Measurements from ENCODE around the gene DNMBP.
"Not testable (repeated sequence)": the region's sequence is repeated elsewhere in the genome, so short reads cannot be mapped to it uniquely, and the experiment has no call there.

The DNMBP gene

GRCh38 chr10:99943908-99944307 lies 65.8 kb downstream of the DNMBP start:
- no peak for DNase-seq

- no peak for DNase-seq
Observed at GRCh38 chr10:99941942-99942820, 67.6 kb downstream of the DNMBP start.

GRCh38 chr10:99938563-99938962 lies 71.2 kb downstream of the DNMBP start:
- no peak for DNase-seq

- no peak for DNase-seq
Observed at GRCh38 chr10:99937630-99938029, 72.1 kb downstream of the DNMBP start.

- not testable (repeated sequence) for DNase-seq
Observed at GRCh38 chr10:99932203-99932957, 77.4 kb downstream of the DNMBP start.

GRCh38 chr10:99930731-99931550 lies 78.8 kb downstream of the DNMBP start:
- DNase-seq, result no peak

GRCh38 chr10:99929360-99929759 lies 80.4 kb downstream of the DNMBP start:
- no peak for DNase-seq

- no peak for DNase-seq
Observed at GRCh38 chr10:99927721-99928280, 81.9 kb downstream of the DNMBP start.

- DNase-seq, result peak; percentile 27
Observed at GRCh38 chr10:99926925-99927720, 82.6 kb downstream of the DNMBP start.

- no peak for DNase-seq
Observed at GRCh38 chr10:99924451-99925255, 85.1 kb downstream of the DNMBP start.

- DNase-seq, result no peak
Observed at GRCh38 chr10:99921948-99922347, 87.8 kb downstream of the DNMBP start.

GRCh38 chr10:99920901-99921300 lies 88.8 kb downstream of the DNMBP start:
- no peak for DNase-seq

- DNase-seq, result no peak
Observed at GRCh38 chr10:99920486-99920885, 89.3 kb downstream of the DNMBP start.

GRCh38 chr10:99917963-99918825 lies 91.6 kb downstream of the DNMBP start:
- DNase-seq, result no peak

- DNase-seq, result no peak
Observed at GRCh38 chr10:99916776-99917175, 93.0 kb downstream of the DNMBP start.

GRCh38 chr10:99915414-99915813 lies 94.3 kb downstream of the DNMBP start:
- DNase-seq, result no peak

GRCh38 chr10:99914236-99914635 lies 95.5 kb downstream of the DNMBP start:
- no peak for DNase-seq

- DNase-seq, result no peak
Observed at GRCh38 chr10:99913831-99914235, 95.9 kb downstream of the DNMBP start.

- no peak for DNase-seq
Observed at GRCh38 chr10:99912041-99912440, 97.7 kb downstream of the DNMBP start.

GRCh38 chr10:99908512-99908911 lies 101.2 kb downstream of the DNMBP start:
- no peak for DNase-seq
